ENCODE data around the gene ELF4.

- TF ChIP-seq CTCF (IDR thresholded peaks at IDR 0.05) (no peak), POLR2A (IDR thresholded peaks at IDR 0.05) (no peak), EP300 (IDR thresholded peaks at IDR 0.05) (no peak), POLR2AphosphoS5 (IDR thresholded peaks at IDR 0.05) (no peak)
These were observed 60.5 kb downstream of the ELF4 start for GRCh38 chrX:130049821-130050220.

Data from suprapubic skin (tissue), 4 donors.